Activated naive CD4-positive, alpha-beta T cell treated with anti-CD3 and anti-CD28 coated beads for 36 hours (primary cell): Measurements from ENCODE around the gene SNTN. TPM values are rescaled to one million over a fixed set of nuclear protein-coding genes. Genes with fewer than 3 reads are reported as not detected.

Experiments used
- CTCF ChIA-PET: fragments of 350-600 bp; sonication (Branson Sonifier 250); formaldehyde crosslinking; loops from one replicate; lab custom pipeline; 2021; ENCODE audit warnings: antibody characterized with exemption; lab: Charles Lee
- DNase-seq: peaks from one replicate; pipeline ENCODE4 v3.0.0-alpha.2; 2020
- H3K27ac Mint-ChIP-seq: one replicate; pipeline ENCODE4 v1.8.0; 2021; ENCODE audit warnings: mild to moderate bottlenecking, mixed read lengths
- H3K27me3 Mint-ChIP-seq: one replicate; pipeline ENCODE4 v1.8.0; 2021; ENCODE audit warnings: low read depth, mixed read lengths
- H3K36me3 Mint-ChIP-seq: one replicate; pipeline ENCODE4 v1.8.0; 2021; ENCODE audit warnings: low read depth, mixed read lengths
- H3K4me1 Mint-ChIP-seq: one replicate; pipeline ENCODE4 v1.8.0; 2021; ENCODE audit warnings: low read depth, mixed read lengths
- H3K4me3 Mint-ChIP-seq: one replicate; pipeline ENCODE4 v1.8.0; 2021; ENCODE audit warnings: mild to moderate bottlenecking, moderate library complexity, mixed read lengths
- H3K9me3 Mint-ChIP-seq: one replicate; pipeline ENCODE4 v1.8.0; 2021; ENCODE audit warnings: mixed read lengths
- intact Hi-C: fragments of 100-400 bp; cut with micrococcal nuclease; formaldehyde crosslinking; loops from one replicate; pipeline ENCODE4 v1.15.1; 2023
- total RNA-seq, 2 experiments: library from RNA; stranded (reverse); gene quantifications; one replicate each; pipeline ENCODE4 v1.2.3, GENCODE V29; 2021

Gene SNTN
- total RNA-seq, 2 experiments from 2014 or later, result not detected

DNA sequence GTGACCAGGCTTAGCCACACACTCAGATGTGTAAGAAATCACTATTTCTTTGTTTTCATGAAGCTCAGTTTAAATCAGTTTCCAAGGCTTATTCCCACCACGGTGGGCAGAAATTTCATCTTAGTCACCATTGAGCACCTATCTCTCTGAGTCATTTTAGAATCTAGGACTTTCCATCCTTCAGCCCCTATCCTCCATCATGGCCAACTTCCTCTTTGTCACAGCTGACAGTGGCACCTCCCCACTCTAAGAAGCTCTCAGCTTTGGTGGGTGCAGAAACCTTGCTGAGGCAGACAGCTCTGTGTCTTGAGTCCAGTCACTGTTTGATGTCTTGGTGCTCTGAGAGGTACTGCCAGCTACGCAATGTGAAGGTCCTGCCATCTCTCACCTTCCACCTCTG is 32.9 kb downstream of the SNTN start:
- H3K4me1 Mint-ChIP-seq, result no peaks in the 10 kb centered on the region
- intact Hi-C loops, result no loop called here
- no peak overlapping the region for H3K4me3 Mint-ChIP-seq
- H3K9me3 Mint-ChIP-seq, result no peaks in the 10 kb centered on the region
- DNase-seq, result no peak
- peaks cover 2% of the 10 kb centered on the region for H3K27me3 Mint-ChIP-seq
- H3K27ac Mint-ChIP-seq, result no peak overlapping the region
- no peaks in the 10 kb centered on the region for H3K36me3 Mint-ChIP-seq
- CTCF ChIA-PET, result no interaction called here

DNA sequence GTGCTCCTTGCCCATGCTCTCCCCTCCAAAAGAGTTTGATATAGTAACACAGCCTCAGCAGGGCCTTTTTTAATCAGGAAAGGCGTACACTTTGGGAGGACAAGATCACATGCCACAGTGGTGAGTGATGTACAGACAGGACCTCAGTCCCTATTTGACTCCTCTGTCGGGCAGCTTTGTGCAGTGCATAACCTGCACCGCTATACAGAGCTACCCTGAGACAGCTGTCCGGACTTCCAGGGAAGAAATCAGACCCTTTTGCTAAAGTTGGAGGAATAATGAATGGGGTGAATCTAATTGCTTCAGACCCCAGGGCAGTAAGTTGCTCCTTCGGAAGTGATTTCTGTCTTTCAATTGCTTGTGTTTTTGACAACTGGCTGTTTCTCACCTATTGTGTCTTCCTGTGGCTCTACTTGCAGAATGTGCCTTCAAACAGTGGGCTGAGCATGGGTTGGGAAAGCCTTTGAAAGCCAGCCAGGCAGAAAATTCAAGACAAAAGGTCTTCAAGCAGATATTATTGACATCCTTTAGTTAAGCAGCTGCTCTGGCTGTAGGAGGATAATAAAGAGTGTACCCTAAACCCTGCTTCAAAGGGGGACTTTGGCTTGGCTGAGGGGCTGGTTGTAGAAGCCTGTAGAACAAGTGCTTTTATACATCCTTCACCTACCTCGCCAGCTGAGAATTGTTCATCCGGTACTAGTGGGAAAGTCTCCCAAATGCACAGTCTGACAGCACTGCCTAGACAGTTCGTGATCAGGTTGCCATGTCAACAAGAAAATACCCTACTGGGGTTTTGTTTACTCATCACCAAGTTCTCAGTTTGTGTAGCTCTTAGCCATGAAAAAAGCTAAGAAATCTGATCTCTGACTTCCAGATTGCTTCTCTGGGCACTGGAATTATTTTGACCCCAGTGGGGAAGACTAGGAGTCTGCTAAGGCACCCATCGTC is 35.1 kb downstream of the SNTN start:
- intact Hi-C loops, result no loop called here
- Mint-ChIP-seq H3K4me1 (no peaks in the 10 kb centered on the region), H3K9me3 (peaks cover 3% of the 10 kb centered on the region), H3K4me3 (no peak overlapping the region), H3K36me3 (no peaks in the 10 kb centered on the region), H3K27me3 (peaks cover 4% of the 10 kb centered on the region), H3K27ac (no peak overlapping the region)
- DNase-seq, result no peak
- CTCF ChIA-PET, result interaction anchor here (0.8 kb wide), 1 partner anchor 64 kb away, joined by 3 read pairs; no protein-coding TSS in a partner anchor

DNA sequence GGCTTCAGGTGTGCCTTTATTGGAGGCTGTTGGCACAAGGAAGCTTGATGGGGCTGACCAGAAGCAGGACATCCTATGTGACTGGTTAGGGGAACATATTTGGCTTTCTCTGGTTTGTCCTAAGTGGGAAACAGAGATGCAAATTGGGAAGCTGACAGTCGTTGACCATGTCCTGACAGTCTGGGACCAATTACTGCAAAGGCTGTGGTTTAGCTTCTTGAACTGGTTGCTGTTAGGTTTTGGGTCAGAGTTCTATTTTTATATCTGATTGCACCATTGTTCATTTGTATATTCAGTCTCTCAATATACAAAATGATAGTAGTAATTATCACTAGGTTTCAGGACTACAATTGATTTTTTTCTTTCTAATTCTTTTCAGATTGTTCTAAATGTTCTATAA is 36.8 kb downstream of the SNTN start:
- Mint-ChIP-seq H3K36me3 (no peaks in the 10 kb centered on the region), H3K27ac (no peak overlapping the region), H3K27me3 (peaks cover 6% of the 10 kb centered on the region), H3K9me3 (peaks cover 6% of the 10 kb centered on the region), H3K4me1 (no peaks in the 10 kb centered on the region), H3K4me3 (no peak overlapping the region)
- intact Hi-C loops, result no loop called here
- DNase-seq, result no peak
- CTCF ChIA-PET, result no interaction called here

DNA sequence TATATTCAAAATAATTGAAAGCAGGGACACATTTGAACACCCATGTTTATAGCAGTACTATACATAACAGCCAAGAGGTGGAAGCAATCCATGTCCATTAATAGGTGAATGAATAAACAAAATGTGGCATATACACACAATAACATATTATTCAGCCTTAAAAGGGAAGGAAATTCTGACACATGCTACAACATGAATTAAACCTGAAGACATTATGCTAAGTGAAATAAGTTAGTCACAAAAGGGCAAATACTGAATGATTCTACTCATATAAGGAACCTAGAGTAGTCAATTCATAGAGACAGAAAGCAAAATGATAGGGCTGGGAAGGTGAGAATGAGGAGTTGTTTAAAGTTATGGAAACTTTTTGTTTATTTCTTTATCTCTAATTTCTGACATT is 40.9 kb downstream of the SNTN start:
- H3K9me3 Mint-ChIP-seq, result peaks cover 8% of the 10 kb centered on the region
- H3K4me3 Mint-ChIP-seq, result no peak overlapping the region
- no peak for DNase-seq
- H3K4me1 Mint-ChIP-seq, result no peaks in the 10 kb centered on the region
- intact Hi-C loops, result no loop called here
- peaks cover 4% of the 10 kb centered on the region for H3K27me3 Mint-ChIP-seq
- CTCF ChIA-PET, result no interaction called here
- H3K36me3 Mint-ChIP-seq, result no peaks in the 10 kb centered on the region
- H3K27ac Mint-ChIP-seq, result no peak overlapping the region

DNA sequence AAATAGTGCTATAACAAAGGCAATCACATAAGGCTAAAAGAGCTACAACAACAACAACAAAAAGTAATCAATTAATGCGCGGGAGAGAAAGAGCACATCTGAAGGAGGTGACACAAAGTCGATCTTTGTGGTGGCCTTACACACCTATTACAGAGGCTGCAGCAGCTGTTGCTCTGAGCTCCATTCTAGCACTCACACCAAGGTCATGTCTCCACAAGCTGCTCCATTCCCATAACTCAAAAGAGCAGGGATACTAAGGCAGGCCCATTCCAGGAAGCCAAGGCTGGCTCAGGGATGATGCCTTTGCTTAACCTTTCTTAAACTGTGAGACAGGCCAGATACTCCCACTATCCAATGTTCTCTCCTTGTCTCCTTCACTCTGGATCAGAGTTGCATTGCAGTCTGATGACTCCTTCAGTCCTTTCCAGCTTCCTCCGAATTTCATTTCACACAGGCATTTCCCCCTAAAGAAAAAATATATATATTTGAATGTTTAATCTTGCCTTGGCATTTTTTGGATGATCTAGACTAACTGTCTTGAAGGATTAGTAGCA is 52.7 kb downstream of the SNTN start:
- intact Hi-C loops, result no loop called here
- Mint-ChIP-seq H3K27ac (no peak overlapping the region), H3K4me3 (no peak overlapping the region), H3K9me3 (no peaks in the 10 kb centered on the region), H3K36me3 (no peaks in the 10 kb centered on the region), H3K4me1 (no peaks in the 10 kb centered on the region), H3K27me3 (no peaks in the 10 kb centered on the region)
- CTCF ChIA-PET, result no interaction called here
- no peak for DNase-seq

DNA sequence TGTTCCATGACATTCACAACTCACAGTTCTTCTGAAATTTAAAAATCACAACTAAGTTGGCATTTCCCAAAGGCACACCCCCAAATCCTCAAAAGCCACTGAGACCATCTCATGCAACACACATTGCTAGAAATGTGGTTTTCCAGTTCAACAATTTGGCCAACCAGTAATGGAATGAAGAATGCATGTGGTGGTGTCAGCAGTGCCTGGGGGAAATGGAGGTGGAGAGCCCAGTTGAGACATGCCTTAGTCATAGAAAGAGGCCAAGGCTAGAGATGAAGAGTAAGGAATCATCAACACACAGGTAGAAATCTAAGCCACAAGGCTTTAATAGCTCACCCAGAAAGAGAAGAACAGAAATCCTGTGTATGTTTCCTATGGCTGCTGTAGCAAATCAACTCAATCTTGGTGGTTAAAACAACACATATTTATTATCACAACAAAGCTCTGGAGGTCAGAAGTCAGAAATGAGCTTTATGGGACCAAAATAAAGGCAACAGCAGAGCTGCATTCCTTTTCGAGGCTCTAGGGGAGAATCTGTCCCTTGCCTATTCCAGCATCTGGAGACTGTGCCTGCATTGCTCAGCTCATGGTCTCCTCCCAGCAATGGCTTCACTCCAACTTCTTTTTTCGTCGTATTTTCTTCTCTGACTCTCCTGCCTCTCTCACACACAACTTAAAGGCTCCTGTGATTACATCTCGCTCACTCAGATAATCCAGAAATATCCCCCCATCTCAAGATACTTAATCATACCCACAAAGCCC is 54.0 kb downstream of the SNTN start:
- CTCF ChIA-PET, result no interaction called here
- Mint-ChIP-seq H3K27ac (no peak overlapping the region), H3K4me1 (no peaks in the 10 kb centered on the region), H3K36me3 (no peaks in the 10 kb centered on the region), H3K27me3 (peaks cover 2% of the 10 kb centered on the region), H3K9me3 (no peaks in the 10 kb centered on the region), H3K4me3 (no peak overlapping the region)
- intact Hi-C loops, result no loop called here
- DNase-seq, result no peak

DNA sequence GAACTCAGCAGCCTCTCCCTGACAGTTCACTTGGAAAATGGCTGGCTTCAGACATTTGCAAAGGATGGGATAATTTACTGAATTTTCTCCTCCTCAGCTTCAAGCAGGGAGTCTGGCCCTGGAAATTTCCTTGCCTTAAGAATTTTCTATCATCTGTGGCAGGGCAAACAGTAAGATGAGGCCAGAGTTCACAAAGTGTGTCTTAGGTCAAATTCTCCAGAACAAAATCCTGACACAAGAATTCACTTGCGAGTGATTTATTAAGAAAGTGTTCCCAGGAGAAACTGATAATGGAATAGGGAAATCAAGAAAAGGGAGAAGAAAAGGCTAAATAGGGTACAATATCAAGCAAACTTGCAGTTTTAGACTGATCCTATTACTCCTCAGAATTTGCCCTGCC is 55.3 kb downstream of the SNTN start:
- Mint-ChIP-seq H3K27ac (no peak overlapping the region), H3K4me3 (no peak overlapping the region), H3K36me3 (no peaks in the 10 kb centered on the region), H3K9me3 (no peaks in the 10 kb centered on the region), H3K27me3 (peaks cover 2% of the 10 kb centered on the region), H3K4me1 (no peaks in the 10 kb centered on the region)
- intact Hi-C loops, result no loop called here
- CTCF ChIA-PET, result no interaction called here
- DNase-seq, result no peak

DNA sequence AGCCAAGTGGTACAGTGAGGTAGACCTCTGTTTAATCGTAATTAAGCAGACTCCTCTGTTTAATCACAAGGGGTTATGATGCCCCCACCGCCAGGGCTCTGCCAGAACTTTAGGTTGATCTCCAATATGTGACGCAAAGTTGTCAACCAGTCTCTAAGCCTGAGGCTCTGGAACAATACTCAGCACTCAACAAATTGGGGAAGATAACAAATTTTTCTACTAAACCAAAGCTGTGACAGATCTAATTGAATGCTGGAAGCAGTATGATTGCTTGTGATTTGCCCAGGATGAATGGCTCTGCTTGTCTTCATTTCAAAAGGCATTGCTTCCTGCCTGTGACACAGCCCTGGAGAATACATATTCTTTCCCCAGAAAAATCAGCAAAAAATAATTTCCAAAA is 57.1 kb downstream of the SNTN start:
- H3K27ac Mint-ChIP-seq, result no peak overlapping the region
- intact Hi-C loops, result no loop called here
- no peak overlapping the region for H3K4me3 Mint-ChIP-seq
- no peaks in the 10 kb centered on the region for H3K36me3 Mint-ChIP-seq
- H3K9me3 Mint-ChIP-seq, result no peaks in the 10 kb centered on the region
- DNase-seq, result no peak
- no peaks in the 10 kb centered on the region for H3K4me1 Mint-ChIP-seq
- peaks cover 2% of the 10 kb centered on the region for H3K27me3 Mint-ChIP-seq
- CTCF ChIA-PET, result interaction anchor here (0.7 kb wide), 1 partner anchor 9 kb away, joined by 3 read pairs; no protein-coding TSS in a partner anchor

Other genes starting within 250 kb of the SNTN start
- not detected for gene C3orf49, start 166.6 kb downstream of the SNTN start, total RNA-seq
- gene THOC7, start 211.1 kb downstream of the SNTN start, total RNA-seq, result 10 to 100 TPM; 72.8 to 77.0 TPM
- 10 to 100 TPM; 25.5 to 25.8 TPM for gene ATXN7, start 211.2 kb downstream of the SNTN start, total RNA-seq